ENCODE data around the gene TSC2.

DNA sequence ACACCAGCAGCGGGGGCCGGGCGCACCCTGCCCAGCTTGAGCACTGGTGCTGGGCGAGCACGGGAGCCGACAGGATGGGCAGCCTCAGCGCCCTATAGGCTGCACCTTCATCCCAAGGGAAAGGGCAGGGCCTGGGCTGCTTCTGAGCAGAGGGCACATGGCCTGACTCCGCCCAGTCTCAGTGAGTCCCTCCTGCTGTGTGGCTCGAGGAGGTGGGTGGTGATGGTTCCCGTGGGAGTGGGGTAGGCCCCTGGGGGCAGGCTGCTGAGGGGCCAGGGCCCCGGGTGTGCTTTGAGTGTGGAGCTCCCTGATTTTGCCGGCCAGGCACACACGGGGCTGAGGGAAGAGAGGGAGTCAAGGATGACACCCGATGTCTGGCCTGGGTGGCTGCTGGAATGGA is 37.9 kb downstream of the TSC2 start:
- TF ChIP-seq TAF1 (IDR thresholded peaks at IDR 0.05; ENCODE audit: low read depth, low read length) (no peak), POLR2AphosphoS5 (IDR thresholded peaks at IDR 0.05; ENCODE audit: low read depth, low read length) (no peak), SPI1 (IDR thresholded peaks at IDR 0.05; ENCODE audit: low read depth, low read length) (no peak), POLR2A (IDR thresholded peaks at IDR 0.05; ENCODE audit: low read depth, low read length) (no peak), POU2F2 (IDR thresholded peaks at IDR 0.05; ENCODE audit: low read depth, low read length) (no peak), PAX5 (IDR thresholded peaks at IDR 0.05; ENCODE audit: insufficient read depth, low read length, severe bottlenecking) (no peak)
